Activated T-cell treated with anti-CD3 and anti-CD28 coated beads for 4 hours (primary cell): ENCODE measurements around the gene STK17A.
"Not testable (repeated sequence)": the region's sequence is repeated elsewhere in the genome, so short reads cannot be mapped to it uniquely, and the experiment has no call there.

Experiments used
- DNase-seq: peaks from one replicate; pipeline ENCODE4 v3.0.0-alpha.2; 2020

STK17A gene

DNA sequence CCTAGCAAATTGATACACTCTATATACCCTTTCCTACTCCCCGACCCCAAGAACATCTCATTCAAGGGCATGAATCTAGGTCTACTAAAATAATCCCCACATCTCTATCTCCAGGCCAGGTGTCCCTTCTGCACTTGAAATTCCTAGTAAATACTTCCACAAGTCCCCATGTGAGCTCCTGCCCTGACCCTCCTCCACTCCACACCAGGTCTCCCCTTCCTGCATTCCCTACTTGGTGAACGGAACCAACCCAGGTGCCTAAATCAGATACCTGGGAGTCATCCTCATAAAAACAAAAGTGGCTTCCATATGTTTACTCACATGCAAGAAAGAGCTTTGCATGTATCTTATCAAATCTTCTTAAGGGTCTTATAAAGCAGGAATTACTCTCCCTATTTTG, 77.2 kb downstream of the STK17A start:
- DNase-seq, result no peak

DNA sequence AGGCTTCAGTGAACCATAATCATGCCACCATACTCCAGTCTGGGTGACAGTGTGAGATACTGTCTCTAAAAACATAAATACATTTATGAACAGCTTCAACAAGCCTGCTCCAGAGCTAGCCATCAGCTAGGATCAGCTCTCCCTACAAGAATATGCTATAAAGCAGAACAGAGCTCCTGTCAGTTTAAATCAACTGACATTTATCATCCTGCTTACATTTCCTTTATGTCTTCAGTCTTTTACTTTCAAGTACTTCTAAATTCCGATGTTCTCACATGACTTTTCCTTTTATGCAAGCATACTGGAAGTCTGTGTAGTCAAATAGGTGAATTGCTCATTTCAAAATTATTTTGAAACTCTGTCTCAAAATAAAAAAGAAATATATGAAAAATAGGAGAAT, 81.8 kb downstream of the STK17A start:
- DNase-seq, result no peak

DNA sequence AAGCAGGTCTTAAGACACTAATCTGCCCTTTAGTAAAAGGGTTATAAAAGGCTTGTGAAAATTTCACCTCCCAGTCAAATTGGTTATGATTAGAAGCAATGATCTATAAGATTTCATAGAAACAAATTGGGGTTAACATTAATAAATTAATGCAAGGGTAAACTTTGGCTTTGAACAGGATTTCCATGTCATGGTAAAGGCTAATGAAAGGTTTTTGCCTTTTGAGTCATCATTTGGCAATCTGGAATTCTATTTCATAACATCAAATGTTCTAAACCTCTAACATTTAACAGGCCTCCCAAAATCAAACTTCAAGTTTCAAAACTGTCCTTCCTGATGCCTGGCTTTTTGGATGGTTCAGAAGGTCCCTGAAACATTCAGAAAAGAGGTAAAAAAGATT, 84.0 kb downstream of the STK17A start:
- DNase-seq, result no peak

DNA sequence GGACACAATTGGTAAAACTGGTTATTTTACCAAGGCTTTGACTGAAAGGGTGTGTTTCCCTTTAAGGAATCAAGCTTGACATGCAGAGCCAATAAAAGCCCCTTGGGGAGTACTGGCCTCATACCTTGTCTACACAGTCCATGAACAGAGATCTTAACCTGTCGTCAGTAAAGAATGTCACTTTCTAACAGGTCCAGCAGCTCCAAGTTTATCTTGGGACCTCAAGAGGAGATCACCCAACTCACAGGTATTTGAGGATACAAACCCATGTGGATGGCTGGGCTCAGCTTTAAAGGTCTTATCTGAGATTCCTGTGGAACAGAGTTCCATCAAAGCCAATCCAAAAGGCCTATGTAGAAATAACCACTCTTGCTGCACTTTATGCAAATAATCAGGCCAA, 85.1 kb downstream of the STK17A start:
- no peak for DNase-seq

DNA sequence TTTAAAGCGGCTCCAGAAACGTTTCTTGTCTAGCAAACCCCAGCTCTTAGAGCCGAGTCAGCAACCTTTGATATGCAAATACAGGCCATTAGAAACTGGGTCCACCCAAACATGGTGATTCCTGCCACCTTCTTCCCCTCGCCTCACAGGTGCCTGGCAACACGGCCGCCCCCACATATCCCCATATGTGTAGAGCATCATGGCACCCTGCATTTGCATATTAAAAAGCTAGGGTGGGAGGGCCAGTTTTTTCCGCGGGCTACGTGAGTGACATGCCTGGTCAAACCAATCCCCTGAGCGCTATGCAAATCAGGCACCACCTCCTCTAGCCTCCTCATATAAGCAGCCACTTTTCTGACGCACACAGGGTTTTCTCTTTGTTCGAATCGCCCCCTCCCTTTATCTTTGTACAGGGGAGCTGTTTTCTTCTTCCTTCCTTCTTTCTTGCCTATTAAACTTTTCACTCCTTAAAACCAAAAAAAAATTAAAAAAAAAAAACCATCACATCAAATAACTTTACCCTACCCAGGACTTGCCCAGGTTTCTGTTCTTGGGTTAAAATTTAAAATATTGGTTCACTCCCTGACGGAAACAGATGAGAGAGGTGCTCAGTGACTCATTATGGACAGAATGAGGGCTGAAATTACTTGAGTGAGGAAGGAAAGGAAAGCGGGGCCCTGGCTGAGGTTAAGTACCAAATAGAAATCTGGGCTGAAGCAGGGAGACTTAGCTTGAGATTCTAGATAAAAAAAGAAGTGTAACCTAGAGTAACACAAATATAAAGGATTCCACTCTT, 86.6 kb downstream of the STK17A start:
- peak; percentile 59 for DNase-seq

DNA sequence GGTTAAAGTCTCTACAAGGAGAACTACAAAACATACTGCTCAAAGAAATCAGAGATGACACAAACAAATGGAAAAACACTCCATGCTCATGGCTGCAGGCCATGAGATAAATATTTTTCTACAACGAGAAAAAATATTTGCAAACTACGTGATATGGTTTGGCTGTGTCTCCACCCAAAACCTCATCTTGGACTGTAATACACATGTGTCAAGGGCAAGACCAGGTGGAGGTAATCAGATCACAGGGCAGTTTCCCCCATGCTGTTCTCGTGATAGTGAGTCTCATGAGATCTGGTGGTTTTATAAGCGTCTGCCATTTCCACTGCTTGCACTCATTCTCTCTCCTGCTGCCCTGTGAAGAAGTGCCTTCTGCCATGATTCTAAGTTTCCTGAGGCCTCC, 88.6 kb downstream of the STK17A start:
- no peak for DNase-seq

DNA sequence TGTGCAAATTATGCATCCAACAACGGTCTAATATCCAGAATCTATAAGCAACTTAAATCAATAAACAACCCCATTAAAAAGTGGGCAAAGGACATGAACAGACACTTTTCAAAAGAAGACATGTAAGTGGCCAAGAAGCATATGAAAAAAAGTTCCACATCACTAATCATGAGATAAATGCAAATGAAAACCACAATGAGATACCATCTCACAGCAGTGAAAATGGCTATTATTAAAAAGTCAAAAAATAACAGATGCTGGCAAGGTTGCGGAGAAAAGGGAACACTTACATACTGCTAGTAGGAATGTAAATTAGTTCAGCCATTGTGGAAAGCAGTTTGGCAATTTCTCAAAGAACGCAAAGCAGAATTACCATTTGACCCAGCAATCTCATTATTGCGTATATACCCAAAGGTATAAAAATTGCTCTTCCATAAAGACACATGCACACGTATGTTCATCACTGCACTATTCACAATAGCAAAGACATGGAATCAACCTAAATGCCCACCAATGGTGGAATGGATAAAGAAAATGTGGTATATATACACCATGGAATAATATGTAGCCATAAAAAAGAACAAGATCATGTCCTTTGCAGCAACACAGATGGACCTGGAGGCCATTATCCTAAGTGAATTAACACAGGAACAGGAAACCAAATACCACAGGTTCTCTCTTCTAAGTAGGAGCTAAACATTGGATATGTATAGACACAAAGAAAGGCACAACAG, 90.5 kb downstream of the STK17A start:
- not testable (repeated sequence) for DNase-seq

DNA sequence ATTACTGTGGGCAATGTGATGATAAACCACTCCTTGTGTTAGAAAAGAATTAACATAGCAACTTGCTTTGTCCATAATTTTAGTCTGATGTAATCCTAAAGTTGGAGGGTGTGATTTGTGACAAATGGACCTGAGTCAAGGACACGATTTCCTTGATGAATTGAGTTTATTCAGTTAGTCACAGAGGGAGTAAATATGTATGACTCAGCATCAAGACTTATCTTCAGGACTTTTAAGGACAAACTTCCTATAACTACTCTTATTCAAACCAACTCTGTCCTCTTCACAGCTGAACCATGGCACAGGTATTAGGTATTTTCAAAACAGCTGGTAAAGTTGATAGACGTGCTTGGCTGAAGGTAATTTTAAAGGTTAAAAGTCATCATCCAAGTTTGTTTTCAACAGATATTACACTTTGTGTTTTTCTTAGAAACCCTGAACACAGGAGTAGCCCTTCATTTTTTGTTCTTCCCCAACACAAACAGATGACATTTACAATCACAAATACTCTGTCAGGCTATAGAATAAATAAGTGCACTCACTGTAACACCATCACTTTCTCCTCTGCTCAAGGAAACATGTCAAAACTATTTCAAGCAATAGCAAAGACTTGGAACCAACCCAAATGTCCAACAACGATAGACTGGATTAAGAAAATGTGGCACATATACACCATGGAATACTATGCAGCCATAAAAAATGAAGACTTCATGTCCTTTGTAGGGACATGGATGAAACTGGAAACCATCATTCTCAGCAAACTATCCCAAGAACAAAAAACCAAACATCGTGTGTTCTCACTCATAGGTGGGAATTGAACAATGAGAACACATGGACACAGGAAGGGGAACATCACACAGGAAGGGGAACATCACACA, 91.9 kb downstream of the STK17A start:
- DNase-seq, result no peak
